RKO (cell line): ENCODE results near the gene TBC1D32.
"Not testable (repeated sequence)": the region's sequence is repeated elsewhere in the genome, so short reads cannot be mapped to it uniquely, and the experiment has no call there.

Source experiments
- DNase-seq: peaks from one replicate; pipeline ENCODE4 v3.0.0-alpha.2; 2016; ENCODE audit warnings: low spot score

TBC1D32 gene

DNA sequence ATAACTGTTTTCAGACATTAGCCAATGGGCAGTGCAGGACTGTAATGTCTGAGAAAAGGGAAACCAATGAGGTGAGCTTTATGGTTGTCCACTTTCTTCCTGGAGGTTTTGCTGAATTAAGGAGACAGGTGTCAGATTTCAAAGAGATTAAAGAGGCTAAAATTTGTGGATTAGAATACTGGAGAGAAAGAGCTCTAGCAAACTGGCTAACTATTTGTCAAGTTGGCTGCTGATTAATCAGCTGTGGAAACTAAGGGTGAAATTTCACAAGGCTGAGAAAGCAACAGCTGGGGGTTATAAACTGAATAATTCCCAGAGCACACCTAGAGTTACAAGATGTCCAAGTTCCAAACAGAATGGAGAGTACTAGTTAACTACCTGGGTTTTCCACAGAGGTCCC is 198.9 kb downstream of the TBC1D32 start:
- DNase-seq = no peak

GRCh38 chr6:121134922-121135321 is 199.4 kb downstream of the TBC1D32 start:
- no peak for DNase-seq

DNA sequence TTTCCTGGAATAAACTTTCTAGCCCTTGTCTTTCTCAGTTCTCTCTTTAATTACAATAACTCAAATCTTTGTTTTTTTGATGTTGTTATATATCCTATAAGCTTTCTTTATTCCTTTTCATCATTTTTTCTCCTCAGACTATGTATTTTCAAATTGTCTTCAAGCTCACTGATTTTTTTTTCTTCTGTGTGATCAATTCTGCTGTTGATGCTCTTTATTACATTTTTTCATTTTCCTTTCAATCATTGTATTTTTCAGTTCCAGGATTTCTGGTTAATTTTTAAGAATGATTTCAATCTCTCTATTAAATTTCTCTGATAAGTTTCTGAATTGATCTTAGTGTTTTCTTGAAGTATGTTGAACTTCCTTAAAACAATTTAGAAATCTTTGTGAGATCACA is 209.7 kb downstream of the TBC1D32 start:
- no peak for DNase-seq

DNA sequence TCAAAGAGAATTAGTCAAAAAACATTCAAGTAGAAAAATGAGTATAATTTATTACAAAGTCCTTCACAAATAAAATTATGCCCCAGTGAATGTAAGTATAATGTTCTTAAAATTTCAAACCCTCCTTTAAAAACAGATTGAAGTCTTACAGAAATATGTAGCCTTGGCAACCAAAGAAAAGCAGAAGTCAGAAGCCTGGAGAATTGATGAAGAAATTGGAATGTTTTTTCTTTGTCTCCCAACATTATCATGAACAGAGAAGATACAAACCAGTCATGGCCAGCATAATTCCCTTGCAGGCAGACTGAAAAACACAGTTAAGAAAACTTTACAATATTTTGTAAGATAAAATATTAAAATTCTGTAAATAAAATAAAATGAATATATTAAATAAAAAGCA is 221.9 kb downstream of the TBC1D32 start:
- DNase-seq = no peak

- DNase-seq = no peak
These were observed 223.5 kb downstream of the TBC1D32 start for GRCh38 chr6:121110733-121111132.

- no peak for DNase-seq
These were observed 227.3 kb downstream of the TBC1D32 start for GRCh38 chr6:121106962-121107361.

GRCh38 chr6:121105461-121105860 is 228.8 kb downstream of the TBC1D32 start:
- DNase-seq = no peak

GRCh38 chr6:121093928-121094327 is 240.4 kb downstream of the TBC1D32 start:
- DNase-seq = peak; percentile 47

- DNase-seq = no peak
These were observed 243.8 kb downstream of the TBC1D32 start for GRCh38 chr6:121090492-121090891.

DNA sequence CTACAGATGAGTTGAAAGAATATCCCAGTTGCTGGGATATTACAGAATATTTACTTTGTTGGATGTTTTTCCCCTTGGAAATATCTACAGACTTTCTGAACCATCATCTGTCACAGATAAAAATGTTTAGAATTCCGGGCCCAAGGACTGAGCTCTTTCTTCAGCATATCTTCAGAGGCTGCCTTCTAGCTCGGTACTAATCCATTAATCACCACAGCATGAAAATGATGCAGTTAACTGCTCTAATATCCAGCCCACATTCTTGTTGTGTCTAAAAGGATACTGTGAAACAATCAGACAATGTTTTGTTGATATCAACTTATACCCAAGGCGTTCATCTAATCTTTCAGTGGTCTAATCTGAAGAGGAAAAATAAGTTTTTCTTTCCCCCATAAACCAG is 247.4 kb downstream of the TBC1D32 start:
- no peak for DNase-seq

DNA sequence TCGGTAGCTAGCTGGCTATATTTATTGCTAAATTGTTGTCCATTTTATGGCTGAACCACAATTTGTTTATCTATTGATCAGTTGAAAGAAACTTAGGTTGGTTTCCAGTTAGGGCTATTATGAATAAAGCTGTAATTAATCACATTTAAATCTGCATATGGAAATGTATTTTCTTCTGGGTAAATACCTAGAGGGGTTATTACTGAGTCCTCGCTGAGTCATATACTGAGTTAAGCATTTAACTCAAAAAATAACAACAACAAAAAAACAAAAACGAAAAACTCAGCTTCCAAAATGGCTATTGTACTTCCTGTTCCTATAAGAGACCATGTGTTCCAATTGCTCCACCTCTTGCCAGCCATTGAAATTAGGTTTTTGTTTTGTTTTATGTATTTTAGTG is 258.2 kb downstream of the TBC1D32 start:
- DNase-seq = no peak

DNA sequence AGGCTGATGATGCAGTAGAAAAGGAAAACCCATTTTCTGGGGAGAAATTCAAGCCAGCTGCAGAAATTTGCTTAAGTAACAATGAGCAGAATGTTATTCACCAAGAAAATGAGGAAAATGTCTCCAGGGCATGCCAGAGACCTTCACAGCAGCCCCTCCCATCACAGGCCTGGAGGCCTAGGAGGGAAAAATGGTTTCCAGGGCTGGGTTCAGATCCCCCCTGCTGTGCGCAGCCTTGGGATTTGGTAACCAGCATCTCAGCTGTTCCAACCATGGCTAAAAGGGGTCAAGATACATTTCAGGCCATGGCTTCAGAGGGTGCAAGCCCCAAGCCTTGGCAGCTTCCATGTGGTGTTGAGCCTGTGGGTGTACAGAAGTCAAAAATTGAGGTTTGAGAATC is 265.5 kb downstream of the TBC1D32 start:
- DNase-seq = not testable (repeated sequence)

GRCh38 chr6:121067381-121067780 is 266.9 kb downstream of the TBC1D32 start:
- DNase-seq = no peak

GRCh38 chr6:121064345-121064744 is 269.9 kb downstream of the TBC1D32 start:
- no peak for DNase-seq

- DNase-seq = peak; percentile 69
These were observed 278.6 kb downstream of the TBC1D32 start for GRCh38 chr6:121055572-121056163.

- not testable (repeated sequence) for DNase-seq
These were observed 285.7 kb downstream of the TBC1D32 start for GRCh38 chr6:121048593-121048992.

DNA sequence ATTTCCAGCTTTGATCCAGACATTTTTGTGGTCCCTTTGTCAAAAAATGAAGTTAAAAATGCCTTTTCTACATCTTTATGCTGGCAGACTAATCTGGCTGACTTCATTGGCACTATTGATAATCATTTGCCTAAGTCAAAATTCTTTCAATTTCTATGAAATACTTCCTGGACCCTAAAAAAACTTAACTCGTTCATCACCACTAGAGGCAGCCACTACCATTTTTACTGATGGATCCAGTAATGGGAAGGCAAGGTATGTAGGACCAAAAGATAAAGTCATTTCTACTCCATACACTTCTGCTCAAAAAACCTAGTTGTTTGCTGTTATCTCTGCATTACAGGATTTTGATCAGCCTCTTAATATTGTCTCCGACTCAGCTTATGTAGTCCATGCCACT is 289.4 kb downstream of the TBC1D32 start:
- DNase-seq = not testable (repeated sequence)

- DNase-seq = not testable (repeated sequence)
These were observed 290.6 kb downstream of the TBC1D32 start for GRCh38 chr6:121043706-121044105.

DNA sequence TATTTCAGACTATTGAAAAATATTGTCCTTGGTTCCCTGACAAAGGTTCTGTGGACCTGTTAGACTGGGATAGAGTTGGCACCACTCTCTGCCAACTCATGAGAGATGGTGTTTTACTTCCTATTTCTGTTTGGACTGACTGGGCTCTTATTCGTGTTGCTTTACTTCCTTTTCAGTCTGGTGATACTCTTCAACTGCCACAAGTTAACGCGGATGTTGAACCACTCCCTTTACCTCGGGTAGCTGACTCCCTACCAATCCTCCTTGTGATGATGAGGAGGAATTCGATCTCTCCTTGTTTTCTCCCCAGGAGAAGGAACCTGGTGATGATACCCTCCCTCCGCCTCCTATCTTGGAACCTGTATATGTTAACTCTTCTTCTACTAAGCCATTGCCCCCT is 291.1 kb downstream of the TBC1D32 start:
- not testable (repeated sequence) for DNase-seq

GRCh38 chr6:121042766-121043165 is 291.5 kb downstream of the TBC1D32 start:
- no peak for DNase-seq

GRCh38 chr6:121040831-121041230 is 293.4 kb downstream of the TBC1D32 start:
- no peak for DNase-seq

DNA sequence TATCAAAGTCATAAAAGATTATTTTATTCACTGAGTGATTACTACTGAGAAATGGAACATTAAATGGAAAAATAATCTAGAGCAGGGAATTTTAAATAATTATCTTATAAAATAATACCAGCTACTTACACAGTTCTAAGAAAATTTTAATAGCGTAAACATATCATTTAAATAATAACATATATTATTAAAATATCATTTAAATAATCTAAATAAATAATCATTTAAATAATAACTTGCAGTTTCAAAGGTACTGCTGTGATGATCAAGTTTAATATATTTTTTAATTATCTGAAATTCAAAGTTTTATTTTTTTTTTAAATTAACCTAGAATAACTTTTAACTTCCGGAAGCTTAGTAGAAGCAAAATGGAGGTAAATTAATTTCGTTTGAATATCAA is 301.2 kb downstream of the TBC1D32 start:
- DNase-seq = no peak

- DNase-seq = no peak
These were observed 301.8 kb downstream of the TBC1D32 start for GRCh38 chr6:121032268-121033006.
